GM12878 (cell line): Measurements from ENCODE around the gene PIAS1. TPM values are rescaled to one million over a fixed set of nuclear protein-coding genes. Genes with fewer than 3 reads are reported as not detected.

Source experiments
- ATAC-seq: fragments of 200-7000 bp; cut with Tn5 transposase; 3 replicates; pipeline ENCODE4 v1.9.1; 2020; ENCODE audit warnings: mild to moderate bottlenecking, moderate library complexity
- BruUV-seq: library from RNA; stranded (reverse); fragments of 400-500 nt; replicated peaks from 2 replicates; lab custom pipeline; 2021; lab: Mats Ljungman, UMichigan
- CTCF ChIA-PET: fragments of 300-600 bp; sonication (Branson Sonifier 250); formaldehyde crosslinking; extraction: SDS; loops from one replicate; lab custom pipeline; 2021; ENCODE audit warnings: inconsistent platforms; lab: Yijun Ruan, JAX
- POLR2A ChIA-PET: fragments of 350-600 bp; formaldehyde crosslinking; extraction: SDS; loops from one replicate; lab custom pipeline; 2021; ENCODE audit warnings: inconsistent platforms; lab: Charles Lee
- RAD21 ChIA-PET: fragments of 300-600 bp; sonication (Branson Sonifier 250); formaldehyde crosslinking; loops from one replicate; lab custom pipeline; 2023; ENCODE audit warnings: antibody characterized with exemption; ENCODE audit not compliant: unreplicated experiment; lab: Charles Lee
- SMC1A ChIA-PET: fragments of 300-600 bp; sonication (Branson Sonifier 250); formaldehyde crosslinking; loops from one replicate; lab custom pipeline; 2023; ENCODE audit not compliant: unreplicated experiment, uncharacterized antibody; lab: Charles Lee
- DNase-seq: peaks from one replicate; pipeline ENCODE4 v3.0.0-alpha.2; 2011; ENCODE audit warnings: low read depth, low spot score
- FAIRE-seq: peaks from 3 replicates; lab custom pipeline; 2011; peaks lifted over from hg19 to GRCh38; lab: Jason Lieb, UNC
- H2AFZ ChIP-seq: 2 replicates; pipeline ENCODE4 v1.6.0; 2011; ENCODE audit warnings: low read depth, low read length, control low read depth; ENCODE audit not compliant: control insufficient read depth
- H3K27ac ChIP-seq: 2 replicates; pipeline ENCODE4 v1.5.1; 2011; ENCODE audit warnings: control low read depth; ENCODE audit not compliant: control insufficient read depth, insufficient read depth
- H3K27me3 ChIP-seq, 2 experiments: replicated peaks in 1 of 2; 2 replicates each; pipeline versions ENCODE4 v1.6.0 to v1.6.1; 2011; ENCODE audit warnings: low read length in 1 of 2; ENCODE audit not compliant: control insufficient read depth in 2 of 2, insufficient read depth in 2 of 2
- H3K36me3 ChIP-seq, 2 experiments: 2 replicates each; pipeline ENCODE4 v1.5.1; 2011; ENCODE audit warnings: low read length in 1 of 2; ENCODE audit not compliant: control insufficient read depth in 2 of 2, insufficient read depth in 2 of 2
- H3K4me1 ChIP-seq: 2 replicates; pipeline ENCODE4 v1.6.1; 2011; ENCODE audit warnings: mild to moderate bottlenecking, low read length, moderate library complexity, mixed read lengths; ENCODE audit not compliant: control insufficient read depth, insufficient read depth
- H3K4me2 ChIP-seq: 2 replicates; pipeline ENCODE4 v1.6.0; 2011; ENCODE audit warnings: control low read depth; ENCODE audit not compliant: control insufficient read depth, insufficient read depth
- H3K4me3 ChIP-seq: fragments of 200-600 bp; sonication (generic); 2 replicates; pipeline ENCODE4 v1.5.1; 2016
- H3K79me2 ChIP-seq: 2 replicates; pipeline ENCODE4 v1.6.0; 2011; ENCODE audit warnings: low read length; ENCODE audit not compliant: control insufficient read depth, insufficient read depth
- H3K9ac ChIP-seq: 2 replicates; pipeline ENCODE4 v1.8.0; 2011; ENCODE audit warnings: low read length, control low read depth, mixed read lengths; ENCODE audit not compliant: control insufficient read depth, insufficient read depth
- H3K9me3 ChIP-seq: replicated peaks from 3 replicates; pipeline ENCODE4 v1.5.1; 2011; ENCODE audit warnings: mild to moderate bottlenecking, low read length; ENCODE audit not compliant: control insufficient read depth, insufficient read depth
- H4K20me1 ChIP-seq: 2 replicates; pipeline ENCODE4 v1.6.0; 2011; ENCODE audit not compliant: control insufficient read depth, insufficient read depth
- ATF3 ChIP-seq: IDR thresholded peaks from 2 replicates; pipeline ENCODE4 v1.6.1; 2011; ENCODE audit warnings: low read depth, mild to moderate bottlenecking, low read length, moderate library complexity, borderline replicate concordance; ENCODE audit errors: extremely low read depth
- BCL11A ChIP-seq: IDR thresholded peaks from 2 replicates; pipeline ENCODE4 v1.6.1; 2011; ENCODE audit warnings: low read depth, low read length
- BCLAF1 ChIP-seq: fragments of 450-650 bp; IDR thresholded peaks from 2 replicates; pipeline ENCODE4 v1.6.1; 2017; ENCODE audit warnings: antibody characterized with exemption, mild to moderate bottlenecking, moderate library complexity
- BMI1 ChIP-seq: fragments of 450-650 bp; IDR thresholded peaks from 2 replicates; pipeline ENCODE4 v1.6.1; 2016; ENCODE audit warnings: mild to moderate bottlenecking, moderate library complexity, borderline replicate concordance
- CHD1 ChIP-seq: IDR thresholded peaks from 2 replicates; pipeline ENCODE4 v1.6.1; 2012; ENCODE audit warnings: low read depth, low read length, improper control_type of control experiment
- EED ChIP-seq: sonication (generic); IDR thresholded peaks from 2 replicates; pipeline ENCODE4 v1.6.1; 2016; ENCODE audit warnings: antibody characterized with exemption, low read depth
- EZH2 ChIP-seq: IDR thresholded peaks from 2 replicates; pipeline ENCODE4 v1.6.1; 2012; ENCODE audit warnings: low read depth, mild to moderate bottlenecking, control low read depth, inconsistent platforms, low read length, borderline replicate concordance; ENCODE audit not compliant: control insufficient read depth
- HDAC2 ChIP-seq: fragments of 200-600 bp; sonication (generic); IDR thresholded peaks from 2 replicates; pipeline ENCODE4 v1.6.1; 2017
- IRF4 ChIP-seq: IDR thresholded peaks from 2 replicates; pipeline ENCODE4 v1.6.1; 2011; ENCODE audit warnings: low read depth, low read length
- MTA3 ChIP-seq: IDR thresholded peaks from 2 replicates; pipeline ENCODE4 v1.6.1; 2012; ENCODE audit warnings: low read length, inconsistent platforms, borderline replicate concordance
- PAX8 ChIP-seq: fragments of 450-650 bp; IDR thresholded peaks from 2 replicates; pipeline ENCODE4 v1.6.1; 2017; ENCODE audit warnings: mild to moderate bottlenecking, moderate library complexity
- POLR2AphosphoS2 ChIP-seq: IDR thresholded peaks from 2 replicates; pipeline ENCODE4 v1.6.1; 2011; ENCODE audit warnings: low read depth, mild to moderate bottlenecking, low read length, improper control_type of control experiment, moderate library complexity
- RCOR1 ChIP-seq: conservative IDR thresholded peaks from 2 replicates; pipeline ENCODE4 v1.6.1; 2012; ENCODE audit warnings: low read depth, low read length, improper control_type of control experiment
- SIX5 ChIP-seq: IDR thresholded peaks from 2 replicates; pipeline ENCODE4 v1.6.1; 2011; ENCODE audit warnings: mild to moderate bottlenecking, low read depth, low read length, moderate library complexity; ENCODE audit not compliant: severe bottlenecking
- SPI1 ChIP-seq: IDR thresholded peaks from 2 replicates; pipeline ENCODE4 v1.6.1; 2011; ENCODE audit warnings: low read depth, mild to moderate bottlenecking, low read length, moderate library complexity, borderline replicate concordance; ENCODE audit not compliant: insufficient read depth
- SRF ChIP-seq, 2 experiments: IDR thresholded peaks; 2 replicates each; pipeline ENCODE4 v1.6.1; 2011; ENCODE audit warnings: low read depth in 2 of 2, low read length in 2 of 2, mild to moderate bottlenecking in 1 of 2, moderate library complexity in 1 of 2
- WRNIP1 ChIP-seq: IDR thresholded peaks from 2 replicates; pipeline ENCODE4 v1.6.1; 2011; ENCODE audit warnings: low read depth, low read length, improper control_type of control experiment, borderline replicate concordance
- ZNF687 ChIP-seq: fragments of 450-650 bp; IDR thresholded peaks from 2 replicates; pipeline ENCODE4 v1.6.1; 2017; ENCODE audit warnings: mild to moderate bottlenecking, moderate library complexity
- ZZZ3 ChIP-seq: IDR thresholded peaks from 2 replicates; pipeline ENCODE4 v1.6.1; 2011; ENCODE audit warnings: low read depth; ENCODE audit not compliant: control insufficient read depth, insufficient read length
- WGBS: methylation state at CpG from one replicate; pipeline ENCODE4 v1.1.6; 2016; ENCODE audit warnings: low lambda C conversion rate; ENCODE audit not compliant: insufficient replicate concordance, insufficient coverage; ENCODE audit errors: missing lambda C conversion rate; 5-methylcytosine and 5-hydroxymethylcytosine counted together
- in situ Hi-C: fragments of 300-500 bp; cut with MboI; formaldehyde crosslinking; loops from 9 replicates; pipeline ENCODE4 v1.14.3; 2018; ENCODE audit warnings: mixed read lengths
- intact Hi-C: fragments of 100-400 bp; cut with micrococcal nuclease; formaldehyde crosslinking; loops from one replicate; pipeline ENCODE4 v1.14.2; 2022; ENCODE audit not compliant: unreplicated experiment
- polyA plus RNA-seq, 11 experiments: library from polyadenylated mRNA; depleted of rRNA in 4 of 11; unstranded in 6 of 11; stranded (reverse) in 5 of 11; fragments of >200 nt; fragmentation: Nextera tagmentation in 4 of 11; fragmentation: Illumina TruSeq in 1 of 11; extraction: Ambion mirVana in 4 of 11; extraction: Trizol in 1 of 11; gene quantifications; 1 replicate in 1 of 11; 2 replicates in 10 of 11; pipeline versions ENCODE4 v1.2.1 to v1.2.3, GENCODE V29; 2011 to 2016; ENCODE audit warnings: inconsistent platforms in 2 of 11, missing spikeins in 2 of 11, low read depth in 1 of 11
- total RNA-seq, 4 experiments: library from RNA; depleted of rRNA in 3 of 4; stranded (reverse); fragments of >200 nt in 3 of 4; fragmentation: Illumina TruSeq in 1 of 4; extraction: Trizol in 1 of 4; gene quantifications; 2 replicates each; pipeline versions ENCODE4 v1.2.1 to v1.2.3, GENCODE V29; 2013 to 2021

PIAS1 gene
- total and polyA plus RNA-seq, 10 of the 15 experiments (the other 5 are each of a cell fraction or from before 2014, with no cell fraction given): 20.2 to 96.3 (median 37.0) TPM

- ChIA-PET CTCF (no interaction called here), RAD21 (no interaction called here), SMC1A (interaction anchor here (1.2 to 3.3 kb wide), 3 partner anchors 21 to 285 kb away, joined by 3 to 13 read pairs (median 6); no protein-coding TSS in a partner anchor), POLR2A (interaction anchor here (0.5 to 0.8 kb wide), 2 partner anchors 87 to 125 kb away, joined by 3 to 6 read pairs; no protein-coding TSS in a partner anchor)
- H4K20me1 ChIP-seq: no peaks in the 10 kb centered on the region
- TF ChIP-seq IRF4 (no peak), BMI1 (no peak), CHD1 (no peak), EED (no peak), ATF3 (no peak), ZZZ3 (no peak), PAX8 (no peak), WRNIP1 (no peak), POLR2AphosphoS2 (no peak), SIX5 (no peak), HDAC2 (no peak), RCOR1 (no peak), EZH2 (no peak), ZNF687 (no peak), SPI1 (no peak), SRF (IDR thresholded peaks at IDR 0.05; ENCODE audit: low read depth in 2 of 2, low read length in 2 of 2) (no peak), BCL11A (no peak), BCLAF1 (no peak), MTA3 (no peak)
- peaks cover 2 to 13% of the 10 kb centered on the region in 2 experiments; a peak in 3 of 4 replicates for H3K36me3 ChIP-seq
- H3K4me3 ChIP-seq: no peak overlapping the region
- FAIRE-seq (no peak), DNase-seq (no peak), ATAC-seq (peak; percentile 26; the same call in 2 of the 3 replicates)
- WGBS: 100% methylated on average over 1 of the region's 1 CpG
- H3K9me3 ChIP-seq: no peaks in the 10 kb centered on the region
- in situ Hi-C loops: no loop called here
- H3K79me2 ChIP-seq: no peaks in the 10 kb centered on the region; the same call in 1 of the 2 replicates
- H3K4me2 ChIP-seq: no peak overlapping the region
- BruUV-seq: TSS peak; percentile 7
- H3K4me1 ChIP-seq: no peaks in the 10 kb centered on the region
- intact Hi-C loops: no loop called here
- no peak overlapping the region for H2AFZ ChIP-seq
- H3K27me3 ChIP-seq: no peaks in the 10 kb centered on the region
- no peak overlapping the region for H3K27ac ChIP-seq
- no peak overlapping the region; the same call in 1 of the 2 replicates for H3K9ac ChIP-seq
These were observed 93.9 kb downstream of the PIAS1 start for GRCh38 chr15:68148039-68148438.
